IPS-11a (cell line): ENCODE measurements around the gene STYXL2.

Experiments
- H3K4me3 ChIP-seq: one replicate; pipeline ENCODE4 v1.5.1; 2013; ENCODE audit warnings: low read depth, low read length, control low read depth

The STYXL2 gene

DNA sequence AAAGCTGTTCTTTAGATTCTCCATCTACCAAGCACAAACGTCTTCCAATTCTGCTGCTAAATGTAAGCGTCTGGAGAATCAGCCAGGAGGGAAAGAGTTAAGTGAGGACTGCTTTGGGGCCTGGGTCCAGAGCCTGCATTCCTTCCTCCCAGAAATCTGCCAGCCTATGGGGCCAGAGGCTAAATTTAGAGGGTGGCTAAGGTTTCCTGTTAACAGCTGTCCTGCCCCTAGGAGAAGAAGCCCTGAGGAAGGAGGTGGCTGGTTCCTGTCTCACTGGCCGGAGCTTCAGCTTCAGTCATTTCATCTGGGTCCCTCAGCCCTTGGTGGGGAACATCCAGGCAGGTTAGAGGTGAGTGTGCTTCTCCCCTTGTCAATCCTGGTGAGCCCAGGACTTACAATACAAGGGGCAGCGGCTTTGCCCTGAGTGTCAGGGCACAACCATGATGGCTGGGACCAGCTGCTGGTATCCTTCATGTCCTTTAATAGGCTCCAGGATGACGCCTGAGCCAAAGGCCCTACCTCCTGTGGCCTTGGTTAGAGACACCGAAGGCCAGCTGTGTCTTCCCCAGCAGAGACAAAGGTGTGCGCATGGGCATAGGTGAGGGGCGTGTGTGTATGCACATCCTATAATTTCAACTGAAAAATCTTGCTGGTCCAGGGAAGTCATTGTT is at the start of gene STYXL2:
Gene STYXL2 (plus strand): TSS at position 230 of the 671 bp plus-strand sequence. CDS start 775 bp downstream, outside the sequence.
- no peak within 1 kb of the TSS for H3K4me3 ChIP-seq

DNA sequence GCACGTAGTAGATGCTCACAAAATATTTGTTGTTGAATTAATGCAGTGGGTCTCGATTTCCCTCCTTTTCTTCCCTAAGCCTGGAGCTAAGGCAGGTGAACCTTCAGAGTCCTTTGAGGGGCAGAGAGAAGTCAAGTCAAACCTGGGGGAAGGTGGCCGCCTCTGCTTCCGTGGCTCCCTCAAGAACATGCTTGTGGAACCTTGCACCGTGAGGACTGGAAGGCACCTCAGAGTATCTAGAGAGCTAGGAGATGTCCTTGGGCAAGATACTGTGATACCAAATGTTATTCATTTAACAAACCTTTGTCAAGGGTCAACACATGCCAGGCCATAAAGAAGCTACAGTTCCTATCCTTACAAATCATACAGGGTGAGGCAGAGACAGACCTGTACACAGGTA is 42.0 kb upstream of the STYXL2 start:
- no peak overlapping the region for H3K4me3 ChIP-seq

DNA sequence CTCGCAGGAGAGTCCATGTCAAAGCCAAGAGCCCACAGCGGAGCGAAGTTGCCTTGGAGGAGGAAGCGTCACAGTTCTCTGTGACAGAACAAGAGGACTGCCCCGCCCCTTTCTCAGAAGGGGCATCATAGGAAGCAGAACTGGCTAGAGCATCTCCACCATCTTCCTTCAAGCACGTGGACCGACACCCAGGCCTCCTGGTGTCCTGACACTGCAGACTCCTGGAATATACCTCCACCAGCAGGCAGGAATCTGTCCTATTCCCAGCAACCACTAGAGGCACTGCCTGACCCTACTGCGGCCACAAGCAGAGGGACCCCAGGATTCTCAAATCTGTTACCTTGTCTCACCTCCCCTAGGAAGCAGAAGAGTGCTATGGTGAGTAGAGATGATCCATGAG is 41.5 kb upstream of the STYXL2 start:
- H3K4me3 ChIP-seq, result no peak overlapping the region

DNA sequence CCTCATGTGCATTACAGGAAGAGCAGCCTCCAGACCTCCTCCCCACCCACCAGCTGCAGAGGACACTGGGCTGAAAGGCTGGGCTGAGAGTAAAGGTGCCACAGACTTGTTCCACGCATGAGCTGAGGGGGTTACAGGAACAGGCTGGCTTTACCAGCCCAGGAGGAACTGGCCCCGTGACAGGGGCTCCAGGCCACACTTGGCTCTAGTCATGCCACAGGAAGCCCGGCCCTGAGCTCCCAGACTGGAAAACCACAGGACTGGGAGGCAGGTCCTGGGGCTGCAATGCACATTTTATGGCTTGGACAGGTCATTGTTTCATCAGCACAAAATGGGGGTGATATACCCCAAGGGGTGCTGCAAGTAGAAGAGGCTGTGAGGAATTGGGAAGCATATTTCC is 39.3 kb upstream of the STYXL2 start:
- no peak overlapping the region for H3K4me3 ChIP-seq

DNA sequence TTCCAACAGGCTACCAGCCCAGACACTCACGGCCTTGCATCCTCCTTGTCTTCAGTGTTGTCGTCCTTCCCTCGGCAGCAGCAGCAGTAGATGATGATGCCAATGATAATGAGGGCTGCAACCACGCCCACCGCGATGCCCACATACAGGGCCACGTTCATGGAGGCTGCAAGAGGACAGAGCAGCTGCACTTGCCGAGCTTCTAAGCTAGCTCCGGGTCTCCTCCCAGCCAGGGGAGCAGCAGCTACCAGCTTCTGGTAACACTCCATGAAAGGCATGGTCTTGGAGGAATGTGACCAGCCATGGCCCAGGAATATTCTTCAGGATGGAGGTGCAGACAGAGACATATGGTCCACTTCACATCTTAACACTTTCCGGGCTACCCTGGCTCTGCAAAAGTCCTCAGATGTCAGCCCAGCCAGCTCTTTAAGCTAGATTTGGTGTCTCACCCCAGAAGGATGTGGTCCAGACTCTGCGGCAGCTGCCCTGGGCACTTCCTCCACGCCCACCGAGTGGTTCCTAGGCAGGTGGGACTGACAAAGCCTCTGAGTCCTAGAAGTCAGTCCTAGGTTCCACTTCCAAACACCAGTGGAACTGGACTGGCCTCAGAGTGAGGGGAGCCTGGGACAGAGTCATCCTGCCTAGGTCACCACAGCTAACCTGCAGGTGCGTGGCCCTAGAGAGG is 38.8 kb upstream of the STYXL2 start:
- no peak overlapping the region for H3K4me3 ChIP-seq

DNA sequence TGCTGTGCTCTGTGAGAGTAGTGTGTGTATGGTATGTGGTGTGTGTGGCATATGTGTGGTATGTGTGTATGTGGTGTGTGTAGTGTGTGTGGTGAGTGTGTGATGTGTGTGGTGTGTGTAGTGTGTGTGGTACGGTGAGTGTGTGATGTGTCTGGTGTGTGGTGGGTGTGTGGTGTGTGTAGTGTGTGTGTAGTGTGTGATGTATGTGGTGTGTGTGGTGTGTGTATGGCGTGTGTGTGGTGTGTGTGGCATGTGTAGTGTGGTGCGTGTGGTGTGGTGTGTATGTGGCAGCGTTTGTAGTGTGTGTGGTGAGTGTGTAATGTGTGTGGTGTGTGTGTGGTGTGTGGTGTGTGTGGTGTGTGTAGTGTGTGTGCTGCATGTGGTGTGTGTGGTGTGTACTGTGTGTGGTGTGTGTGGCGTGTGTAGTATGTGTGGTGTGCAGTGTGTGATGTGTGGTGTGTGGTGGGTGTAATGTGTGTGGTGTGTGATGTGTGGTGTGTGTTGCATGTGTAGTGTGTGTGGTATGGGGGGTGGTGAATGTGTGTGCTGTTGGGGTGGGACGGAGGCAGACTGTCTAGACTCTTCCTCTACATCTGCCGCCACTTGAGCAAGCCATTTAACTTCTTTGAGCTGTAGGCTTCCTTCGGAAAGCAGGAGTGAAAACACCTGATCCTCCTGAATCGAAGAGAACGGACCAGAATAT is 37.2 kb upstream of the STYXL2 start:
- no peak overlapping the region for H3K4me3 ChIP-seq

DNA sequence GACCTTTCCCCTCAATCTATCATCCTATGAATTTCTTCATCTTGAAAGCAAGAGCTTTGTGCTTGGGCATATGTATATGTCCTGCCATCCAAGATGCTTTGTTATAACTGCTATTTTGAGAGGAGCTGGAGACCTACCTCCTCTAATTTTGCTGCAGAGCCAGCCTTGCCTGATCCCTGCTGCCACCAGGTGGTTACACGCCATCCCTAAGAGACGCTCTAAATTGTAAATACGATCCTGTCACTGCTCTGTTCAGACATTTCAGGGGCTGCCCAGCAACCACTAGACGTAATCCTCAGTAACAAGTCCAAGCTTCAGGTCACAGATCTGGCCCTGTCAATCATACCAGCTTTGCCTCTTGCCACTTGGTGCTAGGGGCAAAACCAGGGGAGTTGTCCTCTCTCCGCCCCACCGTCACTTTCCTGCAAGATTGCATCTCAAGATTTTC is 36.6 kb upstream of the STYXL2 start:
- no peak overlapping the region for H3K4me3 ChIP-seq

DNA sequence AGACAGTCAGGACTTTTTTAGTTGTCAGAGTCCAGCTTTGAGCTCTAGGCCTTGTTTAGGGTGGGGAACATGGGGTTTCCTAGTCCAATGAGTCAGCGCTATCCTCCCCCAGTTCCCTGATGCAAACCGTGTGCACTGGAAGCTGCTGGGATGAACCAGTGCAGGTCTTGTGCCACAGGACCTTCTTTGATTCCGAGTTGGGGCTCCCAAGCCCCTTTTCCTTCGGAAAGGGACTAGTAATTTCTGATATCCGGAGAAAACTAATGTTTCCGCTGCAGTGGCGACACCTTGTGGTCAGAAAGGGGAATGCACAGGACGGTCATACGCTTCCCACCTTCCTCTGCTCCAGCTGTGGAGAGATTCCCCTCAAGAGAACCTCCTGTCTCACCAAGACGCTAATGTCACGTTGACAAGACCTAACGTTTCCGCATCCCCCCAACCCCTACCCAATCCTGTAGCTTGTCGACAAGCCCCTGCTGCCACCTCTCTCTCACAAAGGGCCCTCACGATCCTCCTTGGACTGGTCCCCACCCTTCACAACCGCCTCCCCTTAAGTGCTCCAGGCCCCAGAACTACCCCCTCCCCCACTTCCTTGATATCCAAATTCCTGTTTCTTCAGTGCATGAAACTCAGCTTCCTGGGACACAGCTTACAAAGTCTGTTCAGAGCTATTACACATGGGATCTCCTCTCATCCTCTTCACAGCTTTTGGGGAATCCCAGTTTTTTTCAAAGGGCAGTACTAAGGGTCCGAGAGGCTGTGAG is 34.6 kb upstream of the STYXL2 start:
- H3K4me3 ChIP-seq, result no peak overlapping the region

DNA sequence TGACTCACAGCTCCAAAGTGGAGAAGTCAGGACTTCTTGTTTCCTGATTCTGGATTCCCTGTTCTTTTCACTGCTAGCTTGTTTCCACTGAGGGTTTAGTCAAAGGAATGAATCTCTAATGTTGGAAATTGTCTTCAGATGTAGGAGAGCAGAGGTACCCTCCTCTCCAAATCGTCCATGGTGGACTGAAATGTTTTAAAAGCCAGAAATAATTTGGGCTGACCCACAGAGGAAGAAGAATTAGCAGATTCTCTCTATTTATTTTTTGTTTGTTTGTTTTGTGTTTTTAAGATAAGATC is 34.1 kb upstream of the STYXL2 start:
- no peak overlapping the region for H3K4me3 ChIP-seq

DNA sequence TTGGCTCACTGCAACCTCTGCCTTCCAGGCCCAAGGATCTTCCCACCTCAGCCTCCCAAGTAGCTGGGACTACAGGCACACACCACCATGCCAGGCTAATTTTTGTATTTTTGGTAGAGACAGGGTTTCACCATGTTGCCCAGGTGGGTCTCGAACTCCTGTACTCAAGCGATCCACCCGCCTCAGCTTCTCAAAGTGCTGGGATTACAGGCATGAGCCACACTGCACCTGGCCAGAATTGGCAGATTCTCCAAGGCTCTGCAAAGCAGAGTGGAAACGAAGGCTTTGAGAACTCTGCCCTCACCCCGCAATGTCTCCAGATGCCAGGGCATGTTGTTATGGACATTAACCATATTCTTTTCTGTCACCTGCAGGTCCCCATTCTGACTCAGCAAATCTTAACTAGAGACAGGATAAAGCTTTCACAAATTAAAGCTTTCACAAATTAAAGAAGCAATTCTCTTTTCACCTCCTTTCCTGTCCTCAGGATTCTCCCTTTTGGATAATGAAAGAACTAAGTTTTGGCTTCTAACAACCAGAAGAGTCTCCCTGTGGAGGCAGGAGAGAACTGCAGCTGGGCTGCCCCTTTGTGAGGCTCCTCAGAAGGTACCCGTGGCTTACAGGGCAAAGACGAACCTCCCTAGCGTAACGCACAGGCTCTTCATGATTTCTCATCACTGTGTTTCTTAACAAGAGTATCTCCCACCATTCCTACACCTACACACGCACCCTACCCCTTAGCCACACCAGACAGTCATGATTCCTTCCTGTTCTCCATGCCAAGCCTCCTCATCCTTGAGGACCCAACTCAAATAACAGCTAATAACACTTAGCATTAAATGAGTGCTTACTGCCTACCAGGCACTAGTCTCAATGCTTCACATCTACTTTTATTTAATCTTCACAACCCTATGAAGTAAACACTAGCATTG is 33.5 kb upstream of the STYXL2 start:
- H3K4me3 ChIP-seq, result no peak overlapping the region

DNA sequence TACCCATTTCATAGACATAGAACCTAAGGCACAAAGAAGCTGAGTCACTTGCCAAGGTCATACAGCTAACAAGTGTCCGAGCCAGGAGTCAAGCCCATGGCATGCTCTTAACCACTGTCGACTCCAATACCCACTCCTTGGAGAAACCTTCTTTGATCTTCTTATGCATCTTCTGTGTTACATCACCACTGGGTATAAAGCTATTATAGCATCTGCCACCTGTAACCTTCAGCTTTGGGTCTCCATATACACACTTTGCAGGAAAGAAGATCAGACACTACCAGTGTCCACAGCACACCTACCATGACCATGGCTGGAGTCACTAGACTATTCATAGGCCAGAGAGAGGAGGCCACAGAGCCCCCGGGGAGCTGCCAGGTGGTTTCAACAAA is 32.8 kb upstream of the STYXL2 start:
- no peak overlapping the region for H3K4me3 ChIP-seq

DNA sequence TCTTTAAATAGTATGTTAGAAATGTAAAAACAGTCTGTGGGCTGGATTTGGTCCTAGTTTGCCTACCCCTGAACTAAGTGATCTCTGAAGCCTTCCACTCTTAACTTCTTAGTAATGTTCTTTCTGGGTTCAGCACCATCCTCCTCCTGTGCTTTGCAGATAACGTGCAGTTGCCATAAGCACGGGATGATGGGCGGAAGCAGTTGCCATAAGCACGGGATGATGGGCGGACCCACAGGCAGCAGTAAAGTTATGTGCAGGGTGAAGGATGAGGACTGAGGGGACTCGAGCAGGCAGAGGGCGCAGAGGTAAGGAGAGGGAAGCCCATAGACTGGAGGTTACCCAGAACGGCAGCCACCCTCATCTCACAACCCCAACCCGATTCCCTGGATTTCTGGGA is 29.3 kb upstream of the STYXL2 start:
- H3K4me3 ChIP-seq, result no peak overlapping the region

DNA sequence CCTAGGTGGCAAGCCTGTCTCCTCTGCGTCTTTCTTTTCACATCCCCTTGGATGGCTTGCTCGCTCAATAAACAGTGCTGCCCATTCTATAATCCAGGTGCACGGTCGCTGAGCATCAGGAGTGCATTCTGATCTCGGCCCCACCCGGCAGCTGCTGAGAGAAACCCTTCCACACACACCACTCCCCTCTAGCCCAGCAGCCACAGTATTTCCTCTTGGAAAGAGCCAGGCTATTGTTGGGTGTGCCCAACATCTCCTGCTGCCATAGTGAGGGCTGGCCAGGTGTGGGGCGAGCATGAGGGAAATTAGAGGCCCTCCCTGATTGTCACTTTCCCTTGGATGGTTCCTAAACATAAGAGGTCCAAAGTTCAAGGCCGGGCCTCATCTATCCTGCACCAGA is 28.4 kb upstream of the STYXL2 start:
- H3K4me3 ChIP-seq, result no peak overlapping the region

DNA sequence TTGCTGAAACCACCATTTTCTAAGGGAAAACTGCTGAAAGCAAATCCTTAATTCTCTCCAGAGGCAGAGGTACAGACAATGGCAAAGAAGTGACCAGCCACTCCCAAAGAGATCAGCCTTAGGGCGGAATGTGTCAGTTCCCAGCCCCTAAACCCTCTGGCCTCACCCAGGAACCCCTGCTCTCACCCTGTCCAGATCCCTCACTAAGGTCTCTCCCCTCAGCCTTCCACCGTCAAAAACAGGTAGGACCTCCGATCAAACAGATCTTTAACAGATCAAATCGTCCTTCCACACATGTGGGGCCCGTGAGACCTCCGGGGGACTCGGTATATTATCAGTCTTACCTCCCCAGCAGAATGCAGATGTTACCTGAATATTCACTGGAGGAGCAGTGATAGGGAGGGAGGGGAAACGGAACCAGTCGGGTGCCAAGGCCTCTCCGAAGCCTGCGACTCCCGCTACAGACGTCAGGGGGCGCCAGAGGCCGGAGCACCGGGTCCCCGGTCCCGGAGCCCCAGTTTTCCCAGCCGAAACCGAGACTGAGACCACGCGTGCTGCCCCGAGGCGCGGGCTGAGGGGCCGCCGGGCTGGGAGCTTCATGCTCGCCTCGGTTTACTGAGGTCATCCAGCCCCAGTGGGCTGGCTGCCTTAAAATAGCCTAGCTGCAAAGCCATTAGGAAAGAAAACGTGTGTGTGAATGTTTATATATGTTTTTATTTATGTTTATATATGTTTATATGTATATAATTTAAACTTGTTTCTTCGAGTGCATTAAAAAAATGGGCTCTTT is 27.3 kb upstream of the STYXL2 start:
- no peak overlapping the region for H3K4me3 ChIP-seq

DNA sequence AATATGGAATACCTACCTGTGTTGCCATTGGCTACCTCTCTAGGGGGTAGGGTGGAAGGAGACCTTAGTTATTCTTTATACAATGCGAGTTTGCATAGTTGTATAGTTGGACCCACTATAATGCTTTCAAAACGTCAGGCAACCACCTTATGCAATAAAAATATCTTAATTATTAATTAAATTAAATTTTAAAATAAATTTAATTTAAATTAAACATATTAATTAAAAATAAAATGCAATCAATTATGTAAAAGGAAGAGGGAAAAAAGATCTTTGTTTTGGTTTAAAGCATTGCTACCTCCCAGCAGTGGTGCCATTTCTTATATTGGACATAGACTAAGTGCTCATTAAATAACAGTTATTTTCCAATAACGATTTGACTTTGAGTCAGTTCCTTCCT is 26.0 kb upstream of the STYXL2 start:
- H3K4me3 ChIP-seq, result no peak overlapping the region

DNA sequence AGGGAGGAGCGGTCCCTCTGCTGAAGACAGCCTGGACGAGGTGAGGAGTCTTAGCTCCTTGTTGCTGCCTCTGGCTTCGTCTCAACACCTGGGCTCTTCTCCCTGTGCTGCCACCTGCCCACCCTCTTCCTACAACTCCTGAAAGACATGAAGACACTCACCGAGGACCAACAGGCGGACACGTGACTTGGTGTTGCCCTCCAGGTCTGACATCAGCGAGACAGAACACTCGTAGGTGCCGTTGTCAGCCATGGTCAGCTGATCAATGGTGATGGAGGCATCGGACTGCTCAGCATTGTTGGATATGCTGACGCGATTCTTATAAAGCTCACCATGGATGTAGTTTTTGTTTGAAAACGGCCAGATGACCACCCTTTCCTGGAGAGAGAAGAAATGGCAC is 25.1 kb upstream of the STYXL2 start:
- H3K4me3 ChIP-seq, result no peak overlapping the region

DNA sequence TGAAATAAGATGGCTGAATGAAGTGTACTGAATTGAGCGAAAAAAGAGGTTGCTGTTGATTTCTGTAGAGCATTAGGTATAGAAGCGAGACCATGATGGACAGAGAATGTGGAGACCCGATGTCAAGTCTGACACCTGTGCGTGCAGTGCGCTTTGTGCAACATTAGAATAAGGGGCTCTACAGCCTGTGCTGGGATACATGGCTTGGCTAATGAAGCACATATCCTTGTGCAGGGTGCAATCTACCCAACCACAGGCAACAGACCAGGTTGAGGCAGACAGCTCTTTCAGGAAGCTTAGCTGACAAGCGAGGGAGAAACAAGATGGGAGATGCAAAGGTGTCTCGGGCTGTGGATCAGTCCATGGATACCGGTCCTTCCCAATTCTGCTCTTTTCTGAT is 22.6 kb upstream of the STYXL2 start:
- H3K4me3 ChIP-seq, result no peak overlapping the region

DNA sequence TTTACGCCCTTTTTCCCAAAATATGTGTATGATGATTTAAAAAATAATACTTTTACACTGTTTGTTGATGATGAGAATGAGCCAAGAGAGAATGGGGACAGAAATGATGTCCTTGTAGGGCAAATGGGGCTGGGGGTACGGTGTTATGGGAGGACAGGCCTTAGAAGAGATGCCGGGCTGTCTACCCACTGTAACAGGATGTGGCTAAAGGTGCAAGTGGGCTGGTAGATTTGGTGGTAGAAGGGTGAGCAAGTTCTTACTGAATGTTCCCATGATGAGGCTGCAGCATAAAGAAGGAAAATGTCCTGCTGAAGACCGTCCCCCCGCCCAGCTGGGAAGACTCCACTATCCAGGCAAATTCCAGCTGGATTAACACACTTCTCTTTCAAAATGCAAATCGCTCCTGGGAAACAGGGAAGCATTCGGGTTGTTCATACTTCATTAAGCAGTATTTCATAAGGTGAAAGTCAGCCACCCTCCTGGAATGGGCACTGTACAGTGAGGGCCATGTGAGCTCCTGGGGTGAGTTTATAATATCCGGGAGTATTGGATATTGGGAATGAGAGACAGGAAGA is 17.7 kb upstream of the STYXL2 start:
- no peak overlapping the region for H3K4me3 ChIP-seq

DNA sequence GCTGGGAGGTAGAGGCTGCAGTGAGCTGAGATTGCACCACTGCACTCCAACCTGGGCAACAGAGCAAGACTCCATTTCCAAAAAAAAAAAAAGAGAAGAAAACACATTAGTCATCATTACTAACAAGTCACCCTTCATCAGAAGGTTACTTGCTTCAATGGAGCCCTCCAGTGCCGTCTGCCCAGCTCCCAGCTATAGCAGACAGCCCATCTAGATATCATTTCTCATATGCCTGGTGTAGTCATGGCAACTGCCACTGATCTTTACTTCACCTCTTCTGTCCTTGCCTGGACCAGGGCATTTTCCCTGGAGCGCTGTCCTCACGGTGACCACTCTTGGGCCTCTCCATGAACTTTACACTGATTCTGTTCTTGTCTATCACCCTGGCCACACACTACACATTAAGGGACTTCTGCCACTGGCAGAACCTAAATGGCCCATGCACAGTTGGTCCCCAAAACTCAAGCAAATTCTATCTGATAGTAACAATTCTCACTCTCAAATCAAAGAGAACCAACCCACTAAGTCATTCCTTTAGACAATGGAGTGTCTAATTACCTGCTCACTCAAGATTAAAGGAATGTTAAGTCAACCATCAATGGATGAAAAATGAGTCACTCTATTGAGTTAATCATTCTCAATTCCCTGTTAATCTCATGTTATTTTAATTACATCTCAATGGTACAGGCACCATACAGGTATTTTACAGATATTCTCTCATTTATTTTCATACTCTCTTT is 16.6 kb upstream of the STYXL2 start:
- no peak overlapping the region for H3K4me3 ChIP-seq
